GM23248 (cell line): ENCODE results near the gene P2RX2.

ENCODE experiments used
- EZH2 ChIP-seq: fragments of 200-600 bp; sonication (generic); IDR thresholded peaks from 2 replicates; pipeline ENCODE4 v1.6.1; 2018; ENCODE audit warnings: antibody characterized with exemption, mild to moderate bottlenecking; ENCODE audit not compliant: insufficient read depth, poor library complexity, severe bottlenecking
- EZH2phosphoT487 ChIP-seq: fragments of 200-600 bp; sonication (generic); IDR thresholded peaks from 2 replicates; pipeline ENCODE4 v1.6.1; 2018; ENCODE audit warnings: antibody characterized with exemption, moderate library complexity, mild to moderate bottlenecking, low read depth; ENCODE audit not compliant: insufficient read depth

- TF ChIP-seq EZH2 (no peak), EZH2phosphoT487 (no peak)
Observed at GRCh38 chr12:132601171-132601883, 17.2 kb upstream of the P2RX2 start.
